Right lung (tissue), 5 donors: Measurements from ENCODE around the gene C6. TPM values are rescaled to one million over a fixed set of nuclear protein-coding genes. Genes with fewer than 3 reads are reported as not detected.
"Not testable (repeated sequence)": the region's sequence is repeated elsewhere in the genome, so short reads cannot be mapped to it uniquely, and the experiment has no call there.

ENCODE experiments used
- DNase-seq, 2 donors: peaks; one replicate each; pipeline ENCODE4 v3.0.0-alpha.2; 2013
- polyA plus RNA-seq, 5 donors: library from polyadenylated mRNA; unstranded; fragments of 120-200 nt; gene quantifications; one replicate each; pipeline versions ENCODE4 v1.2.1 to v1.2.3, GENCODE V29; 2013; ENCODE audit warnings: inconsistent platforms in 1 of 5, low replicate concordance in 1 of 5; ENCODE audit not compliant: insufficient read length in 5 of 5, insufficient read depth in 1 of 5

C6 gene
- polyA plus RNA-seq, 5 donors, result 0.95 to 4.0 (median 2.5) TPM

DNA sequence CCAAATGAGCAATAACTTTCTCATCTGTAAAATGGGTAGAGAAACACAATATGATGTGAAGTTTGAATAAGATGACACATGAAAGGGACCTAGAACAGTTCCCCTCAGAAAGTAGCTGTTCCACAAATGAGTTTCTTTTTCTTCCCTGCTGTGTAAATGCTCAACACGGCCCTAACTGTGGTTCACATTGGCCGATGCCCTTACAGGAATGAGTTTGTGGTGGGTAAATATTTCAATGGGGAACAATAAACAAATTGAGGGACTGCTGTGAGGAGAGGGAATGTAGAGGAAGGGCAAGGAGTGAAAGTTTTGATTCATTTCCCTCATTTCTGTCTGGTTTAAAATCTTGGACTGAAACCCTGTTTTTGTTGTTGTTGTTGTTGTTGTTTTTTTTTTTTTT lies 12.8 kb downstream of the C6 start:
- DNase-seq, result no peak

DNA sequence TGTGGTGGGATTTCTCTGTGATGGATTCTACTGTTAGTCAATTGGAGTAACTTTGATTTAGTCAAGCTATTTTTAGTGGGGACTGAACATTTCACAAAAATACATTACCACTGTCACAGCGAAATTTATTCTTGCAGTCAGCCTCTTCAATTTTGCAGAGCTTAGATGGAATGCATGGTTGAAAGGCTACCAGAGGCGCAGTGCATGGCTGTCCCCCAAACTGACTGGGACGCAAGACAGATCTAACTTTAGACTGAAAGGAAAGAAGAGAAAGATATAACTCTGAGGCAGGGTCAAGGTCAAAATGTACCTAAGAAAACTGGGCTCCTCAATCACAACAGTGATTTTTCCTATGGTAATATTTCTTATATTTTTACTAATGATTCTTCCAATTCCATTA lies 13.7 kb downstream of the C6 start:
- DNase-seq, result no peak

DNA sequence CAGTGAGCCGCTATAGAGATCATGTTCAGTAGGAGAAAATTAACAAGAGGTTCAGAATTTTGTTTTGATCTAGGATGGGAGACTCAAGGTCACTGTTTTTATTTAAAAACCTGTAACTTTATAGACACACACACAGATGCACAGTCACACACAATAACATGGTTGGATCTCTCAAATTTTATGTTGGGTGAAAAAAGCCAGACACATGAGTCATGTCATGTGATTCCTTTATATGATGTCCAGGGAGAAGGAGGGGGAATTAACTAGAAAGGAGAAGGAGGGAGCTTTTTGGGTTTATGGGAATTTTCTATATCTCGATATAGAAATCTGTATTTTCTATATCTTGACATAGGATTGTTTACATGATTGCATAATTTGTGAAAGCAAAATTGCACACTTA lies 17.1 kb downstream of the C6 start:
- DNase-seq, result no peak

- DNase-seq, result no peak
Observed at GRCh38 chr5:41195228-41195627, 18.1 kb downstream of the C6 start.

DNA sequence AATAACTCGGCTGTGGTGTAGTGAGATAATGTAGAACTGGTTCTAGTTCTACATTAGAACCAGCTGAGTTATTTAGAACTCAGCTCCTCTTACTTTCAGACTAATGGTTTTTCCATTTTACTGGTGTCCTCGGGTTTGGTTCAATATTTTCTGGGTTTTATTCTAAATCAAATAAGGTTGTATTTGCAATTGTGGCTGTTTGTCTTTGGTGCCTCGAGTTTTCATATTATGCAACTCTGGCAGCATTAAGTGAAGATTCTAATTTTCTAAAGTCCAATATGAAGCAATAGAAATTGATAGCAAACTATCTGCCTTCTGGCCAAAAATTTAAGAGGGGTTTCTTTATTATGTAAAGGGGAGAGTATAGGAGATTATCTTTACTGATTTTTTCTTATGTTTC lies 19.0 kb downstream of the C6 start:
- DNase-seq, result no peak

DNA sequence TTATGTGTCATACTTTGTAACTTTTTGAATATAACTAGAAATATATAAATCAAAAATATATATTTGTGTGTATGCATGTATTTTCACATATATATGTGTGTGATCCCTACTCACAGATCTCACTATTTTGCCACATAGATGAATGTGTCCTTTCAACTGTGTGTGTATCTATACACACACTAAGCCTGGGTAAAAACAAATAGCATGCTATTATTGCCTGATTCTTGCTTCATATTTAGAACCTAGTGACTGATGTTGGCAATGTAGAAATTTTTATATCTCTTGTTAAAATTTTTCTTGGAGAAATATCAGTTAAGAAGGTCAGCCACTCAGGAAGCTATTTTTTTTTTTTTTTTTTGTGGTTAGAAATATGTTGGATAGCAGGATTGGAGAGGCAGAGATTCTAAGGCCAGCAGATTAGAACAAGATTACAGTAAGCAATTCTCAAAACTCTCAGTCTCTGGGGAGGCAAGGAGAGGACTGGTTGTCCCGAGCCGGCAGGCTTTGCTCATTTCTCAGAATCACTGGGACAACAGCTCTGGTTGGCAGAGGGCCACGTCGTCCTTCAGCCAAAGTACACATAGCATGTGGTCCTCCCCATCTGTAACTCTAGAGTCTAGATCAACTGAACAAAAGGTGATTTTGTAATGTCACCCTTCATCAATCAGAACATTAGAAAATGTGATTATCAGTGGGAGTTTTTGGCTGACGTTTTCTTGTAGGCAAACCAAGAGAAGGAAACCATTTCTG lies 19.7 kb downstream of the C6 start:
- DNase-seq, result peak; percentile 65 to 76

- DNase-seq, result no peak
Observed at GRCh38 chr5:41191249-41191648, 22.1 kb downstream of the C6 start.

- DNase-seq, result no peak
Observed at GRCh38 chr5:41186143-41186542, 27.2 kb downstream of the C6 start.

DNA sequence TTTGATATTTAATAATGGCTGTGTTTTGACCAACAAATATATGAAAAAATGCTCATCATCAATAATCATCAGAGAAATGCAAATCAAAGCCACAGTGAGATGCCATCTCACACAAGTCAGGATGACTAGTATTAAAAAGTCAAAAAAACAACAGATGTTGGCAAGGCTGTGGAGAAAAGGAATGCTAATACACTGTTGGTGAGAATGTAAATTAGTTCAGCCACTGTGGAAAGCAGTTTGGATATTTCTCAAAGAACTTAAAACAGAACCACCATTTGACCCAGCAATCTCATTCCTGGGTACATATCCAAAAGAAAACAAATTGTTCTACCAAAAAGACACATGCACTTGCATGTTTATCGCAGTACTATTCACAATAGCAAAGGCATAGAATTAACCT lies 30.0 kb downstream of the C6 start:
- DNase-seq, result not testable (repeated sequence)

DNA sequence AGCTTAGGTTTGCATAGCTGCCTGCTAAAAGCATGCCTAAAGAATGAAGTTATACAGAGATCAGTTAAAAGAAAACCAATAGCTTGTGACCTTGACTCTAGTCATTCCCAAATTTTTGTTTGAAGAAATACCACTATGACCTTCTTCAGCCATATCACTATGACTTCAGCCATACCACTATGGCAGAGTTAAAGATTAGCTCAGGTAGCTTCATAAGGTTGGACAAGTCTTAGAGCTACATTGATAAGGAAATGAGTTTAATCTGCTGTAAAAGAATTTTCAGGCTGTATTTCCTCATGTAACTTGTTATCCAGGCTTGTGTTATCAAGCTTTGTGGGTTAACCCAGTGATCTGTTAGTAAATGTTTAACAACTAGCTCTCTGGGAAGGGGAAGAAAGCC lies 30.7 kb downstream of the C6 start:
- DNase-seq, result no peak

DNA sequence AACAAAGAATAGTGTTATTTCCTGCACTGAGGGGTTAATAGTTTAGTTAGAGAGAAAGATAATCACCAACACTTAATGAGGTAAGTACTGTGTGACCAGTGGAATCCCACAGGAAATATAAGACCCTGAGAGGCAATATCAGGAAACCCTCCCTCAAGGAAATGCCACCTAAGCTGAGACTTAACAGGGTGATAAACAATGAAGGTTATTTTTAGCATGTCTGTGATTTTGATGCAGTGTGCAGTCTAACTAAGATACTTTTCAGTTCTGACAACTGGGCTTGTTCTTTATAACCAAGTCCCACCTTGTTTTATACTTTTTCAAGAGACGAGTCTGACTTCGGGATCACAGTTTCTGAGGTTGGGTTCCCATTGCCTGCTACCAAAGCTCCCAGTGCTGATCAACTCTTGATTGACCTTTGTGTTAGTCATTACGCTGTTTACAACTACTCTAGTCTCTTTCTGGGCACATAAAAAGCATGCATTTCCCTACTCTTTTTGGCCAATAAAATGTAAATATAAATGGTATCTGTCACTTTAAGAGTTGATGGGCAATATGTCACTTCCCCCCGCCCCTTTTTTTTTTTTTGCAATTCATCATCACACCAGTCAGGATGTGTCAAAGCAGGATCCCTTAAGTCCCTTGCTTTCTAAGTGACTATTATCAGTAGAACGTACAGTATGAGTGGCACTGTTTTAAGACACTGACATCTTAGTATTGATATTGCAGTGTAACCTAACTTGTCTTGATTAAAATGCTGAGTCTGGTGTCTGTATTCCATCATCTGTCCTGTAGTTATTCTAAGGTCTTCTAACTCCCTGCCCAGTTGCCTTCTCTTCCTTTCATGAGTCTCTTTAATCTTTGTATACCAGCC lies 31.4 kb downstream of the C6 start:
- no peak for DNase-seq

- DNase-seq, result no peak
Observed at GRCh38 chr5:41176952-41177351, 36.4 kb downstream of the C6 start.

GRCh38 chr5:41172012-41172411 lies 41.3 kb downstream of the C6 start:
- no peak for DNase-seq

DNA sequence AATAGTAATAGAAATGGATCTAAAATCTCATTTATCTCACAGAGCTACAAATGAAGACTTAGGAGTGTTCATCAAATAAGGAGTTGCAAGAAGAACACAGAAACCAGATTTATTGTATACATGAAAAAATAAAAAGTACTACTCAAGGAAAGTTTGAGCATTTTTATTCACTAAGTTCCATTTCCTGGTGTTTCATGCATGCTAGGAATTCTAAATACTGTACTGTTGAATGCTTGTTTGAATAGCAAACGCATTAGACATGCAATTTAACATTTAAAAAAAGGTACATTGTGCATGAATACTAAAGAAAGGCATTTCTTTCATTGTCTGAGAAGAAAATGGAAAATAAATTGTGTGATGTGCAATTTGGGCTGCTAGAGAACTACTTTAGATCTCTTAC lies 52.1 kb downstream of the C6 start:
- no peak for DNase-seq

GRCh38 chr5:41157272-41157894 lies 55.9 kb downstream of the C6 start:
- no peak for DNase-seq

DNA sequence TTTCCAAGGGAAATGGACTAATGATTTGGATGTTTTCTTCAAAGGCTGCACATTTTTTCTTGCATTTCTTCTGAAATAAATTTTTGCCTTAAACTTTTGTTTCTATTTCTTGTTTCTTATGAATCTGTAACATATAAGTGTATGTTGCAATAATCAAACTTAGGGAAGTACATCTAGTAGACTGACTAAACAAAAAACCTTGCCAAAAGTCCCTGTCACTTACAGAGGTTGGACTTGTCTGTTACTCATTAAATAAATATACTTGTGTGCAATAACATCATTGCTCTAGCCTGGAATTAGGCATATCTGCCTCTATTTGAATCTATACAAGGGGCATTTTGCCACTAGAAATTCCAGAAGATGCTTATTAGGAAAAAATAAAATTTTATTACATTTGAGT lies 56.6 kb downstream of the C6 start:
- no peak for DNase-seq

GRCh38 chr5:41154491-41154890 lies 58.8 kb downstream of the C6 start:
- no peak for DNase-seq

GRCh38 chr5:41151564-41151963 lies 61.8 kb downstream of the C6 start:
- peak; percentile 50 to 60 for DNase-seq

DNA sequence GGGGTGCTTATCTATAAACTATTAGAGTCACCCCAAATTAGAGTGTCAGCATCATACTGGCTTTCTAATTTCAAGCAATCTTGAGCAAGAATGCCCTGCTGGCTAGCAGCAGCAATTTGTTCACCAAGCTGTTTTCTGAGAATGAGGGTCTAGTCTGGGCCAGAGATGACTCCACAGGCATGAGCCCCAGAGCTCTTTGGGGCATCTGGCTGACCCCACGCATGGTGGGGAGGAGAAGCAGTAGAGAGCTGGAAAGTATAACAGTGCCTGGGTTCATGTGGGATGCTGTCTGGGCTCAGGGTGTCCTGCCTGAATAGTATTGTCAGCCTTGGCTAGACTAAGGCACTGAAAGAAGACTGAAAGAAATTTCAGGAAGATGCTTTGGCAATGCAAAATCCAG lies 64.9 kb downstream of the C6 start:
- no peak for DNase-seq

GRCh38 chr5:41145306-41145705 lies 68.0 kb downstream of the C6 start:
- DNase-seq, result no peak

DNA sequence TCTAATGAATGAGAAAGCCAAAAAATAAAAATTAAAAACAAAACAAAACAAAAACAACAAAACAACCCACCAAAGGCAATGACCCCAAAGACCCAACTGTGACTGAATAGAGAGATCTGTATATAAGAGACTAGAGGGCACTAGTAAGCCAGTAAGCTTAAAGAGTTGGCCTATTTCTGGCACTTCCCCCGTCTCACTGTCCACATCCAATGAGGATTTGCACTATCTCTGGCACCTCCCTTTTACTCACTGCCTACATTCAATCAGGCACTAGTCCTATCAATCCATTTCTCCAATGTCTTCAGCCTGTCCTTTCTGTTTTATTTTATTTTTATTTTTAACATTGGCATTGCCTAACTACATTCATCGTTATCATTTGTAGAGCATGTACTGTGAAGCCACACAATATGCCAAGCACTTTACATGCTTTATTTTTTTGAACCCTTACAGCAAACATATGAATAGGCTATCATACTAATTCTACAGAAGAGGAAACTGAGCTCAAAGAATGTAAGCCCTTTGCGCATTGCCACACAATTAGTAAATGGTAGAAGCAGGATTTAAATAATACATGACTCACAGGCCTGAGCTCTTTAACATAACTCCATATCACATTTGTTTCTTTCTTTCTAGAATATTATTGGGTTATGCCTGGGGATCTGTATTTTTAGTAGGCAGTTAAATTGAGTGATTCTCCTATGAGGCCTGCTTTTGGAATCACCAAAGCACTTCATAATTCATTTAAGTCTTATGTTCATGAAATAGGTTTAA lies 70.0 kb downstream of the C6 start:
- no peak for DNase-seq
